Left colon (tissue), 2 donors: ENCODE results near the gene PIK3CG. TPM values are rescaled to one million over a fixed set of nuclear protein-coding genes. Genes with fewer than 3 reads are reported as not detected.
"Not testable (repeated sequence)": the region's sequence is repeated elsewhere in the genome, so short reads cannot be mapped to it uniquely, and the experiment has no call there.

ENCODE experiments used
- ATAC-seq: fragments of 200-7000 bp; cut with Tn5 transposase; one replicate; pipeline ENCODE4 v1.9.1; 2020; ENCODE audit warnings: mild to moderate bottlenecking, moderate library complexity
- DNase-seq, 2 donors: peaks; one replicate each; pipeline ENCODE4 v3.0.0-alpha.2; 2020
- intact Hi-C, 2 donors: fragments of 100-400 bp; cut with DNase I in 1 of 2; cut with micrococcal nuclease in 1 of 2; formaldehyde crosslinking; loops; one replicate each; pipeline versions ENCODE4 v1.11.2 to v1.14.0; 2022; cut with DNase I, micrococcal nuclease
- total RNA-seq, 2 donors: library from RNA; stranded (reverse); fragmentation: NEBNext Ultra II Directional; extraction: Animal tissue kit (Norgen Biotek cat#: 25700); gene quantifications; one replicate each; pipeline ENCODE4 v1.2.1, GENCODE V29; 2021
- donor health status: DM: no; HTN: no; CAD: no.
- donor health status: DM: yes; HTN: yes; CAD: no.

Gene PIK3CG
- total RNA-seq, 2 donors from 2014 or later: 3.6 to 5.9 TPM

DNA sequence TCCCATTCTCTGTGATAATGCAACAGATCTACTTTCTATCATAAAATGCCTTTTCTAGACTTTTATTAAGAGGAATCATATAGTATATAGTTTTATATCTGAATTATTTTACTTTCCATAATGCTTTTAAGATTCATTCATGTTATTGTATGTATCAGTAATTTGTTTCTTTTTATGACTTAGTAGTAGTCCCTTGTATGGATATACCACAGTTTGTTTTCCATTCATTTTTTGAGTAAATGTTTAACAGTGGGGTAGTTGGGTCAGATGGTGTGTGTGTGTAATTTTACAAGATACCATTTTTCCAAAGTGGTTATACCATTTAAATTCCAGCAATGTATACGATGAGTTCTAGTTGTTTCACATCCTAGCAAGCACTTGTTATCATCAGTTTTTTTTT lies 10.4 kb downstream of the PIK3CG start:
- intact Hi-C loops: no loop called here
- ATAC-seq (no peak), DNase-seq (no peak)

DNA sequence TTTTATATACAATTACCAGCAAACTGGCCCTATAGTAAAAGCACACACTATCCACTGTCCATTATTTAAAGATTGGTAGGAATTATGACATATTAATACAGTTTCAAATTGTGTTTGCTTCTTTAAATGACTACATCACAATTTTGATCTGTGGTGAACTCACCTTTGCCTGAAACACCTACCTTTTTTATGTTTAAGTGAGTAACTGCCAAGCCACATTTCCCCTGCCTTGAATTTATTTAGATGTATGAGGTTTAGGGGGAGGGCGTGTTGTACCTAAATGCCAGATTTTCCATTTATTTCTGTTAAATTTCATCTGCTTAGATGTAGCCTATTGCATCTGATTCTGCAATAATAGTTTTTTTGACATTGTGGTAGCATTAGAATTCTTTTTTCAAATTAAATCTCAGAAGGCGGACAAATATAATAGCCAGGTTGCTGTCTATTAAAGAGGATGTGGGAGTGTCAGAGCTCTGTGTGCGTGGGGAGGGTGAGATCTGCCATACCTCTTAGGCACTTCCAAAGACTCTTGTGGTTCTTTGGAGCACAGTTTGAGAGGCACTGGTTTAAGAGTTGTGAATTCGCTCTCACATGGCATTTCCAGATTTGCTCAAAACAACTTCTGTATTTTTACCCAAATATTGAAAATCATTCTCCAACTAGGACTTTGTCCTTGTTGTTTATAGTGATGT lies 13.8 kb downstream of the PIK3CG start:
- intact Hi-C loops: no loop called here
- no peak for DNase-seq
- ATAC-seq: no peak

DNA sequence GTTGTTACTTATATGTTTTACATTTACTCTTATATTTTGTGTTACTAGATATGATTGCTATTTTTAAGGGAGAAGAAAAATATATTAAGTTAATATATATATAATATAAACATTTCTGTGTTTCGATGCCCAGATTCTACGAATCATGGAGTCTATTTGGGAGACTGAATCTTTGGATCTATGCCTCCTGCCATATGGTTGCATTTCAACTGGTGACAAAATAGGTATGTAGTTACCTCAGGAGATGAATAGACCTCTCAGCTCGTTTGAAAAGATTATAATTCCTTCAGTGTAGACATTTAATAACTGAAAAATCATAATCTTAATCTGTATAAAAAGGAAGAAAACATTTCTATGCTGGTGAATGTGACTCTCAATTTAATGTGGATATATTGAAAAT lies 16.9 kb downstream of the PIK3CG start:
- DNase-seq (no peak), ATAC-seq (no peak)
- intact Hi-C loops: no loop called here

DNA sequence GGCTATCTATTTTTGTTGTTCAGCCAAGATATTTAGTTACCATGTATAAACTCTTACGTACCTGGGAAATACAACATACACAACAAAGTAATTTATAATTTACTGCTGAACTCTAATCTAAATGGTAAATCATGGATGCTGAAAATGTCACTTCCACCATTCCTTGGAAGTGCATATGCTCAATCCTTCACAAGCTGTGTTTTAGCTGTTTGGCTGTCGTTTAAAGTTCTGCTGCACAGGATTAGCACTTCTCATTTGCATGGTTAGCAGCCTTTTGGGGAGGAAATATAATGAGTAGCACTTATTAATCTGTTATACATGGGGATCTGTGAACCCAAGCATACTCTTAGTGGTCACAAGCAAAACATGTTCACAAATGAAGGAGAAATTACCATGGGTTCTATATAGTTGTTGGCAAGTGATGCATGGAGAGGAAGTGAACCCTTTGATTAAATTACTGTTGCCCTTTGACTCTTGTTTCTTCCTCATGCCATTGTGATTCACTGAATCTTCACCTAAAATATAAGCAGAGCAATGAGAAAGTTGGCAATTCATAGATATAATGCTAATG lies 18.5 kb downstream of the PIK3CG start:
- ATAC-seq (no peak), DNase-seq (no peak)
- intact Hi-C loops: no loop called here

DNA sequence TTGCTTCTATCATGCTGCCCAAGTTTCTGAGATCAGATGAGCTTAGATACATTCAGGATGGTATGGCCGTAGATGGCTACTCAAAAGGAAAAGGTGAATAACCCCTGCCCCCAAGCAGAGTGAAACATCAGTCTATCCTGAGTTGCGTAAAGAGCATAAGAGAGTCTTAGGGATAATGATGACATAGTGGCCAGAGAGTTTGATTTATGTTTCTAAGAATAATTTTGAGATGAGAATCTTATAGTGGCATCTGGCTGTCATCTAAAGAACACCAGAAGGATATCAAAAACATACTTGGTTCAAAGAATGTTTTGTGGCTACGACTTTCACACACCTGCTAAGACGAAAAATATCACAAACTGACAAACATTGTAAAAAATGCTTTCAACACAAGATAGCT lies 20.6 kb downstream of the PIK3CG start:
- intact Hi-C loops: no loop called here
- no peak for ATAC-seq
- no peak for DNase-seq

DNA sequence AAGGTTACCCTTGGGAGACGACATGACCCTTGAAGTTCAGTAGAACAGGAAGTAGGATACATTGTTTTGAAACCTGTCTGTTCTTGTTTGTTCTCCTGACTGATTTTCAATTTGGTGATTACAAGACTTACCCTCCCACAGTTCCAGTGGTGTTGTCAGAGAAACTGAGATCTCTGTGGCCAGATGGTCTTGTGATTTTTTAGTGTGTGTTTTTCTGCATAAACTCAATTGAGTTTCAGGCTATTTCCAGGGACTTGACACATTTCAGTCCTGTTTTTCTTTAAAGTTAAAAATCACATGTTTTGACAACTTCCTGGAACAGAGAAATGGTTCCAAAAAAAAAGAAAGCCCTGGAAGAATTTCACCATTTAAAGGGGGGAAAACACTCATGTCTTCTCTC lies 22.3 kb downstream of the PIK3CG start:
- DNase-seq: no peak
- intact Hi-C loops: no loop called here
- no peak for ATAC-seq

DNA sequence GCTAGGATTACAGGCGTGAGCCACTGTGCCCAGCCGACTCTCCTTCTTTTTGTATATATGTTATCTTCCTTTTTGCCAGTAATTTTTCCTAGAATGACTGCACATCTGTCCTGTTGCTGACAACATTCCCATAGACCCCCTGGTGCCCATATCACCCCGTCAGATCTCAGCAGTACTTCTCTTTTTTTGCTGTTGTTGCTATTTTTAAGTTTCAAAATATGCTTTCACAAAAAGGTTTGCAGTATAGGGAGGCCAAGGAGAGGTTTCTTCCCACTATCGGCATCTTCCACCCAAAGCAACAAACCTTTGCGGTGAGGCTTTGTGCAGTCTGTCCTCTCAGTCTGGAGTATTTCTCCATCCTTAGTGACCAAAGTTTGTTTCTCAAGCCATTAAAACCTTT lies 23.1 kb downstream of the PIK3CG start:
- ATAC-seq (no peak), DNase-seq (no peak)
- intact Hi-C loops: no loop called here

DNA sequence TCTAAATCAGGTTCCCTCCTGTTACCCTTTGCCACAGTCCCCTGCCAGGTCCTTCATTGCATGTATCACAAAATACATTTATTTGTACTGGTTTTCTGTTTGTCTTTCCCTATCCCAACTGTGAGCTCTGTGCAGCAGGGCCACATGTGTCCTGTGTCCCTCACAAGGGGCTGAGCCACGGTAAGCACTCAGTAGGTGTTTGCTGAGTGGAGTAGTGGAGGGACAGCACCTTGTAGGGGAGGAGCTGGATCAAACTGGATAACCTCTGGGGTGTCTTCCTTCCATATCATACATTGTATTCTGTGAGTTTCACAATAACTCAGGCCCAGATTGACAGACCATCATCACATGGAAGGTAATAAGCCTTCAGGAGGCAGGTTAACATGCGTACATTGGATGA lies 25.9 kb downstream of the PIK3CG start:
- no peak for ATAC-seq
- intact Hi-C loops: no loop called here
- no peak for DNase-seq

DNA sequence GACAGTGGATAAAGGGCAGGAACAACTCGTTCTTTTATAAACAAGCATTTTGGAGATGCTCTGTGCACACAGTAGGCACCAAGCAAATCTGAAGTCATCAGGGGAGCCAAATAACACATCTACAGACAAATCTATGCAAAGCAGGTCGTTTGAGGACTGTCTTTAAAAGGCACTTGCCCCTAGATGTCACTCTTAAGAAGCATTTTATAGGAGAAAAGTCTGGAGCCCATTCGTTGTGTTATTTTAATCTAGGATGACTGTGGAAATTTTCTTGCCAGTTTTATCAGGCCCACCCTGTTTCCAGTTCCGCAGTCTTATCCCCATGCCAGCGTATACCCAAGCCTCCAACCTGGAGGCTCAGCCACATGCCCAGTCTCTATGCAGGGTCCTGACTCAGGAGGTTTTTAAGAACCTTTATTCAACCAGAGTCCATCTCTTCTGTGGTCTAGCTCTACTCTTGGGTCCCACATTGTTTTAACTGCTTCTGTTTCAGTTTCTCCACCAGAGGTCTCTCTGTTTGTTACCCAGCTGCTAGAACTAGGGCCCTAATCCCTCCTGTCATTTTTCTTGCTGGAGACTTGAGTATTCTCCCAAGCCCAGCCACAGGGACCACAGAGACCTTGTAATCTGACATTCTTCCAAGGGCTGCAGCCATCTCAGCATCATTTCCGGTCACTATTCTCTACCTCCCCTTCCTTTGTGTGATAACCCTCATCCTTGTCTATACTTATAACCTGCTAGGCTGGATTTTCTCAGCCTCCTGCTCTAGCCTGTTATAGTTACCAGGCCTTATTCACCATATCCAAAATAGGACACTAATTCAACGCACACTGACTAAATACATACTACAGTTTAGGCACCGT lies 26.7 kb downstream of the PIK3CG start:
- no peak for DNase-seq
- intact Hi-C loops: no loop called here
- ATAC-seq: no peak

DNA sequence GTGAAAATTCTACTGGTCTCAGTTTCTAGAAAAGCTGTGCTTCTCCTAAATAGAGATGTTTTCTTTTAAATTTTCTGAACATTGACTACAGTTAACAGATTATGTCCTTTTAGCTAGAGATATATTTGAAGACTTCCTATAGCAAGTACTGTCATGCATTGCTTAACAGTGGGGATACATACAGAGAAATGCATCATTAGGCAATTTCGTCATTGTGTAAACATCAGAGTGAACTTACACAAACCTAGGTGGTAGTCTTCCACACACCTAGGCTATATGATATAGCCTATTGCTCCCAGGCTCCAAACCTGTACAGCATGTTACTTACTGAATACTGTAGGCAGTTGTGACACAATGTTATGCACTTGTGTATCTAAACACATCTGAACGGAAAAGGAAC lies 28.5 kb downstream of the PIK3CG start:
- ATAC-seq (no peak), DNase-seq (no peak)
- intact Hi-C loops: no loop called here

DNA sequence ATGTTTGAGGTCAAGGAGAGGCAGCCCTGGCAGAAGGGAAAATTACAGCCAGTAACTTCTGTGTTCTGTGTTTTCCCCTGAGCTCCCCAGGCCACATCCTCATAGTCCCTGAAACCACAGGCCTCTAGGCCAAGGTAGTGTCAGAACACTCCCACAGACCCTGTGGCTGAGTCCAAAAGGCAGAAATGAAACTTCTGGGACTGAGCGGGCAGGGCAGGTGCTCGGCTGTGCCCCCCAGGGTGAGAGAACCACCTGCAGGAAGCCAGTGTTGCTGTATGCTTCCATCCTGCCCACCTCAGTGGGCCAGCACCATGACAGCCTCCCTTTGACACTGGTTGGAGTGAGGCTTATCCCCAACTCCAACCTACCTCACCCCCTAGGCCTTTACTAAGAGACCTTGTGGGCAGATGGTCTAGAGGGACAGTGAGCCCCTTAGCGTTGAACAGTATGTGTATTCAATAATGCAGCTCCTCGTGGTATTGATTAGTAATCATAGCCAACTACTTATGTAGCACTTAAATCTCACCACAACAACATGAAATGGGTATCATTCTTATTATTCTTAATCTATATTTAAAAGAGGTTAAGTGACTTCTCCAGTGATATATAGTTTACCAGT lies 30.3 kb downstream of the PIK3CG start:
- DNase-seq (peak; percentile 10 to 39), ATAC-seq (no peak)
- intact Hi-C loops: no loop called here

DNA sequence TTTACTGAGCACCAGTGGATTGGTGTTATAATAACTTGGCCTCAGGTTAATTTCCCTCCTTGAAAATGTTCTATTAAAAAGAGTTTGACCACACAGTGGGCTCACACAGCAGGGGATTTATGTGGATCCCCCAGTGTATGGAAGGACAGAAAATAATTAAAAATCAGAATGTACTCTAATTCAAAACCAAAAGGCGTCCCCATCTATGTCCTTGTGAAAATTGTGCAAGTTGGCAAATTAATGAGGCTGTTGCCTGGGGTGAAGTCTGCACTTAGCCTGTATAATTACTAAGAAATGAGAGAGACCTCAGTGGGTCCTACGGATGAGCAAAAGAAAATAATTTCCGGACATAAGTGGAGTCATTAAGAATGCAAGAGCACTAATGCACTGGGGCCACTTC lies 31.1 kb downstream of the PIK3CG start:
- intact Hi-C loops: no loop called here
- DNase-seq: no peak
- no peak for ATAC-seq

DNA sequence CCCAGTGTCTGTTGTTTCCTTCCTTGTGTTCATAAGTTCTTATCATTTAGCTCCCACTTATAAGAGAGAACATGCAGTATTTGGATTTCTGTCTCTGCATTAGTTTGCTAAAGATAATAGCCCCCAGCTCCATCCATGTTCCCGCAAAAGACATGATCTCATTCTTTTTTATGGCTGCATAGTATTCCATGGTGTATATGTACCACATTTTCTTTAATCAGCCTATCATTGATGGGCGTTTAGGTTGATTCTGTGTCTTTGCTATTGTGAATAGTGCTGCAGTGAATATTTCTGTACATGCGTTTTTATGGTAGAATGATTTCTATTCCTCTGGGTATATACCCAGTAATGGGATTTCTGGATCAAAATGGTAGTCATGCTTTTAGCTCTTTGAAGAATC lies 32.5 kb downstream of the PIK3CG start:
- ATAC-seq, intact Hi-C loops, DNase-seq: not testable (repeated sequence)

DNA sequence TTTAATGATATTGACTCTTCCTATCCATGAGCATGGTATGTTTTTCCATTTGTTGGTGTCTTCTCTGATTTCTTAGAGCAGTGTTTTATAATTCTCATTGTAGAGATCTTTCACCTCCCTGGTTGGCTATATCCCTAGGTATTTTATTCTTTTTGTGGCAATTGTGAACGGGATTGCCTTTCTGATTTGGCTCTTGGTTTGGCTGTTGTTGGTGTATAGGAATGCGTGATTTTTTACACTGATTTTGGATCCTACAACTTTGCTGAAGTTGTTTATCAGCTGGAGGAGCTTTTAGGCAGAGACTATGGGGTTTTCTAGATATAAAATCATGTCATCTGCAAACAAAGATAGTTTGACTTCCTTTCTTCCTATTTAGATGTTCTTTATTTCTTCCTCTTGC lies 33.9 kb downstream of the PIK3CG start:
- ATAC-seq, DNase-seq, intact Hi-C loops: not testable (repeated sequence)

DNA sequence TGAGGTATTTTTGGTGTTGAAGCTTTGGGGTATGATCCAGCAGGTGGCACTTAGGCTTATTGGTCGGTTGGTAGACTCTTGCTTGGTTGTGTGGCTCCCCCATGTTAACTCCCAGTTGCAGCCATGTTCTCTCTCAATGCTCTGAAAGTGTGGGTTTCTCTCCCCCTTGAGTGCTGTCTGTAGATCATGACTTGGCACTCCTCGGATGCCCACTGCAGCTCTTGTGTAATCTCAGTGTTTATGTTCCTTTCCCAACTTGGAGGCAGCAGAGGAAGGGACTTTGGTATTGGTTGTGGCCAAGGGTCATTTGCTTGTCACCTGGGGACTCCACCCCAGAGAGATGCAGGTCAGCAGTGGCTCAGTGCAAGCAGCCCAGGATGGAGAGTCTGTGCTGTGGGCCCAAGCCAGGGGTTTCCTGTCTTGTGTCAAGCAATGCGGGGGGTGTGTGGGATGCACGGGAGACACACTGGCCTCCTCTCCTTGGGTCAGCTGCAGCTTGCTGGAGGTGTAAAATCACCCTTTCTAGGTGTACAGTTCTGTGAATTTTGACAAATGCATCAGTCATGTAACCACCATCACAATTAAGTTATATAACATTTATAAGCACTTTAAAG lies 36.9 kb downstream of the PIK3CG start:
- ATAC-seq: no peak
- intact Hi-C loops: no loop called here
- no peak for DNase-seq

DNA sequence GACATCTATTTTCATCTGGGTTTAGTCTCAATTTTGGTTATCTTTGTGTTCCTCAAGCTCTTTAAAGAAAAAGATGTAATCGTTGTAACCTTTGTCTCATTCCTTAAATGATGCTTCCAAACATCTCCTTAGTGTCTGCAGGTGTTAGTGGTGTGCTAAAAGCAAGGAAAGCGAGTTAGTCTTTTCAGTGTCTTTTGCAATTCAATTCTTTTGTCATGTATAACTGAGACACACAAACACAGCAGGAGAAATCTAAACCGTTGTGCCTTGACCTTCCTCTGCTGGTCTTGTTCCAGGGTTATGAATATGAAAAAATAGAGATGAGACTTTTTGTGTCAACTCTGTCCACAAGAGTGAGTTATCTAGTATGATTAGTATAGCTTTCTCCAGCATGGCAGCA lies 40.7 kb downstream of the PIK3CG start:
- DNase-seq (no peak), ATAC-seq (no peak)
- intact Hi-C loops: no loop called here

DNA sequence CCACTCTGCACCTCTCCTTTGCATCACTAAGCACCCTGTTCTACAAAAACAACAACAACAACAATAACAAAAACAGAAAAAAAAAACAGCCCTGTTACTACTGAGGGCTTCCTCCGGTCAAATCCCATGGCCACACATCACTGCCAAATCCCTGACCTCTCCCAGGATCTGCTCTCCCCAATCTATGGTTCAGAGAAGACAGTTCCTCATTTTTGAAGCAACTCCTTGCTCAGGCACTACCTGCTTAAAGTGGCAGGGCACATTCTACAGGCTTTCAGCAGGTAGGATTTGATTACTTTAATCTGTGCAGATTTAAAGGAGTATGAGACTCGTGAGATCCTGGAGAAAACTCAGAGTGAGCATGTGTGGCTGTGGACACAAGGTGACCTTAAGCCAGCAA lies 46.9 kb downstream of the PIK3CG start:
- ATAC-seq (no peak), DNase-seq (no peak)
- intact Hi-C loops: no loop called here

DNA sequence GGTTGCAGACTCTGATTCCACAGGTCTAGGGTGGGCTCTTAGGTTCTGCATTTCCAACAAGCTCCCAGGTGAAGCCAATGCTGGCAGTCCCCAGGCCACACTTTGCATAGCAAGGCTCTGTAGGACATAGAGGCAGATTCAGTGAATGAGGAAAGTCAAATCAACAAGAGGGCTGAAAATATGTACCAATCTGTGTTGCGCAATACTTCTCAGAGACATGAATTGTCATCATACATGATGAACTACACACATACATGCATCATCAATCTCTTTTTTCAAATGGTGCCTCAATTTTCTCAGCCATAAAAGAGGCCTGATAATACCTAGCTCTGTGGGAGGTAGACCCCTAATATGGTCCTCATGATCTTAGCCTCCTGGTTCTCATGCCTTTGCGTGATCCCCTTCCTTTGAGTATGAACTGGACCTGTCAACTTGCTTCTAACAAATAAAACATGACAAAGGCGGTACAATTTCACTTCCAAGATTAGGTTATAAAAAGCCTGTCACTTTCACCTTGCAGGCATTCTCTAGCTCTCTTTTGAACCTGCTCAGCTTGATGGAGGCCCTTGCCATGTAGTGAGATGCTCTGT lies 49.0 kb downstream of the PIK3CG start:
- no peak for DNase-seq
- intact Hi-C loops: no loop called here
- no peak for ATAC-seq

DNA sequence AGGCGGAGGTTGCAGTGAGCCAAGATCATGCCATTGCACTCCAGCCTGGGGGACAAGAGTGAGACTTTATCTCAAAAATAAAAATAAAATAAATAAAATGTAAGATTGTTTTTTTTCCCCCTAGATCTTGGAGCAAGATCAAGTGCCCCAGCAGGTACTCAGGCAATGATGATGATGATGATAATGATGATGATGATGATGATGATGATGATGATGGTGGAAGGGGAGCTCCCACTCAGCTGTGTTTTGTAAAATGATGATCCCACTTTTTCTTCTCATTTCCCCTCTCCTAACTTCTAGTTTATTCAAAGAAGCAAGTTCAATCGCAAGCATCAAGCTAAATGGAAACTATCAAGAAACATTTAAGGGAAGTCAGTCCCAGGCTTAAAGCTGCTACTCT lies 50.3 kb downstream of the PIK3CG start:
- intact Hi-C loops: no loop called here
- ATAC-seq (no peak), DNase-seq (no peak)
